IPS-15b (cell line): ENCODE measurements around the gene TWIST1.
A peak's percentile ranks its signal among the peaks of the same experiment; 100 is the strongest.

Experiments used
- H3K27me3 ChIP-seq: one replicate; pipeline ENCODE4 v1.6.1; 2013; ENCODE audit warnings: low read length; ENCODE audit not compliant: control insufficient read depth, insufficient read depth
- H3K36me3 ChIP-seq: one replicate; pipeline ENCODE4 v1.6.1; 2013; ENCODE audit warnings: low read length; ENCODE audit not compliant: control insufficient read depth, insufficient read depth
- H3K4me1 ChIP-seq: one replicate; pipeline ENCODE4 v1.6.1; 2013; ENCODE audit warnings: mild to moderate bottlenecking, low read length; ENCODE audit not compliant: control insufficient read depth, insufficient read depth
- H3K4me3 ChIP-seq: one replicate; pipeline ENCODE4 v1.5.1; 2013; ENCODE audit warnings: low read depth, low read length
- H3K9ac ChIP-seq: one replicate; pipeline ENCODE4 v1.6.1; 2013; ENCODE audit warnings: low read depth, mild to moderate bottlenecking, low read length
- H3K9me3 ChIP-seq: one replicate; pipeline ENCODE4 v1.6.1; 2013; ENCODE audit warnings: mild to moderate bottlenecking, low read length; ENCODE audit not compliant: control insufficient read depth, insufficient read depth

Gene TWIST1

DNA sequence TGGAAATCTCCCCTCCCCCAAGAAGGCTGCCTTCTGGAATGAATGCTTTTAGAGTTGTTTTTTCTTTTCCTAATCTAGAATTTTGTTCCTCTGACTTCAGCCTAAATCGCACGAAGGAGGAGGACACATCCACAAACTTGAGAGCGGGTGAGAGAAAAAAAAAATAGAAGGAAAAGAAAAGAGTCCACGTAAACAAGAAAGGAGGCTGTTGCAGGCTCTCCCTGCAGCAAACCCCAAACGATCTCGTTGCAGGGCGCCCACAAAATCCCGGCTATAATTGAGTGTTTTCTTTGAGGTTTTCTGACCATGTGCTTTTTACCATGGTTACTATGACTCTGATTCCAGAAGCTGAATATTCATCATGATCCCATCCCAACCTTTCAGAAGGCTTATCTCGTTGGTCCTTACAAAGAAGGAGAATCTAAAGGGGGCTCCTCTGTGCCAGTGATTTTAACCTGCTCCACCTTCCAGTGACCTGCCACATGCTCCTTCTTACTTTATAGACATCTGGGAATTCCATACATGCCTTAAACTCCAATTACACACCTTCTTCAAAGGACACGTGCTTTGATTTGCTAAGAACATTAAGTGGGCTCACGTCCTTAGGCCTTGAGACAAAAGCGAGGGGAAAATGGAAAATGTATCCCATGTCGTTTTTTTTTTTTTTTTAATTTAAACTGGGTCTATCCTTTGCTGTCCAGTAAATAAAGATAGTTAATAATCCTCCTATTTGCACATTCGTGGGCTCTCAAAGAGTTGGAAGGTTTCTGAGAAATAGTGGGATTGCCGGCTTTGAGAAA is 5.8 kb downstream of the TWIST1 start:
- H3K9me3 ChIP-seq = no peaks in the 10 kb centered on the region
- H3K4me3 ChIP-seq = peak overlapping the region; percentile 32
- peaks cover 21% of the 10 kb centered on the region for H3K4me1 ChIP-seq
- H3K9ac ChIP-seq = no peak overlapping the region
- no peaks in the 10 kb centered on the region for H3K36me3 ChIP-seq
- peaks cover 97% of the 10 kb centered on the region for H3K27me3 ChIP-seq

- Histone ChIP-seq H3K27me3 (peaks cover 97% of the 10 kb centered on the region), H3K4me1 (peaks cover 21% of the 10 kb centered on the region), H3K9ac (no peak overlapping the region)
These were observed 6.7 kb downstream of the TWIST1 start for GRCh38 chr7:19110776-19111175.

DNA sequence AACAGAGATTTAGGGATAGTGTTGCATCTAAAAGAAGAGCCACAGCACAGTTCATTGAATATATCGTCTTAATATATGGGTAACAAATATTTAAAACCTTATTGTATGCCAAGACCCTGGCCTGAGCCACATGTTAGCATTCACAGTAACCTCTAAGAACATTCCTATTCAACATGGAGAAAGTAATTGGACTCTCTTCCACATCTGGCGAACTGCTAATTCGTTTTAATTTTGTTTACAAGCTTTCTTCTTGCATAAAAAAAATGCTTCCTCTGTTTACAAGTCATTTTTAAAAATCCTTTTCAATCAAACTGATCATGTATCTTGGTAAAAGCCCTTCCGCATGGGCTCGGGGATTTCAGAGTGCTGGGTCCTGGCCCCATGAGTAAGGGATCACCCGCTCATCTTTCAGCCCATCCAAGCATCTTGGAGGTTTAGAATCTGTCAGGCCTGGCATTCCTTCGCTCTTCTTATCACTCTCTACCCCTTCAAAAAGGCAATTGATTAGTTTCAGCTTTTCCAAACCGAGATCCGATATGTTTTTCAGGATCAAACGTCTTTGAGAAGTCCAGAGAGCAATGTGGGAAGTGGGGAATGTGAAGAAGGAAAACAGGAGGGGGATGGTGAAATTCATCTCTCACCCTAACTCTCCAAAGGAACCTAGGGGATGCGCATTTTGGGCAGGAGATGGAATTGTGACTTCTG is 7.3 kb downstream of the TWIST1 start:
- Histone ChIP-seq H3K4me1 (peaks cover 23% of the 10 kb centered on the region), H3K36me3 (no peaks in the 10 kb centered on the region), H3K9ac (no peak overlapping the region), H3K4me3 (peak overlapping the region; percentile 2), H3K27me3 (peaks cover 97% of the 10 kb centered on the region), H3K9me3 (no peaks in the 10 kb centered on the region)

More at GRCh38 chr7:19110776-19111175, 6.7 kb downstream of the TWIST1 start:
- Histone ChIP-seq H3K36me3 (no peaks in the 10 kb centered on the region), H3K4me3 (peak overlapping the region; percentile 27), H3K9me3 (no peaks in the 10 kb centered on the region)

- peak overlapping the region; percentile 59 for H3K4me3 ChIP-seq
- peaks cover 23% of the 10 kb centered on the region for H3K4me1 ChIP-seq
- peaks cover 97% of the 10 kb centered on the region for H3K27me3 ChIP-seq
- H3K9me3 ChIP-seq = no peaks in the 10 kb centered on the region
- H3K36me3 ChIP-seq = no peaks in the 10 kb centered on the region
- no peak overlapping the region for H3K9ac ChIP-seq
These were observed 8.2 kb downstream of the TWIST1 start for GRCh38 chr7:19109000-19109946.

DNA sequence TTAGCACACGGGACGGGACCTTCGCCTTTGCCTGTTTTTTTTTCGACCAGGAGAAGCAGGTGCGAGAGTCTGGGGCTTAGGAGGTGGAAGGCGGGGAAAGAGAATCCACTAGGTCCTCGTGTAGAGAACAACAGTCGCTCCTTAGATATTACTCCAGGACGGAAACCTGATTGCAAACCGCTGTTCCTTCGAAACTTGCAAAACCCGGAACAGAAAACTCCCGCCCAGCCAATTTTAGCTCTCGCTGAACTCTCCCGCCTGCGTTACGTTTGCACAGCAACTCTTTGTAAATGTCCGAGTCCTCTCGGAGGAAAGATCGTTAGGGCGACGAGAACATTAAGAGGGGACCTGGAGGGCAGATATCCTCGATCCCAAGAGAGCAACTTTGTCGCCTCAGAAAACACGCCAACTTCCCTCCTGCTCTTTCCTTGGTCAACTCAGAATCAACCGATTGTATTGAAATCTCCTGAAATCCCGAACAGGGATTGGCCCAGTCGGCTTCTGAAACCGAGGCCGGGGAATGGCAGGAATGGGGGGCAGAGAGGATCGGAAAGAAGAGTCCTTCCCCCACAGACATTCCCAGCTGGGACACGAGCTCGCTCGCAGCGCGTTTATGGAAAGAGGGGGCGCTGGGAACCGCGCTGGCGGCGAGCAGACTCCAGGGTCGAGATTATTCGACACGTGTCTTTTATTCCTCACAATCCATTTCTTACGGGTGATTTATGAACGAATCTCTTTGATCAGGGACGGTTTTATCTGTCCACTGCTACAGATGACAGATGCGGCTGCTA is 9.9 kb downstream of the TWIST1 start:
- Histone ChIP-seq H3K9me3 (no peaks in the 10 kb centered on the region), H3K4me1 (peaks cover 23% of the 10 kb centered on the region), H3K27me3 (peaks cover 95% of the 10 kb centered on the region), H3K36me3 (no peaks in the 10 kb centered on the region), H3K4me3 (peak overlapping the region; percentile 59), H3K9ac (no peak overlapping the region)

GRCh38 chr7:19107081-19107355 is 10.4 kb downstream of the TWIST1 start:
- Histone ChIP-seq H3K27me3 (peaks cover 95% of the 10 kb centered on the region), H3K4me1 (peaks cover 23% of the 10 kb centered on the region), H3K9ac (no peak overlapping the region), H3K36me3 (no peaks in the 10 kb centered on the region), H3K9me3 (no peaks in the 10 kb centered on the region), H3K4me3 (peak overlapping the region; percentile 59)

GRCh38 chr7:19106241-19107080 is 11.0 kb downstream of the TWIST1 start:
- peak overlapping the region; percentile 59 for H3K4me3 ChIP-seq
- H3K4me1 ChIP-seq = peaks cover 23% of the 10 kb centered on the region
- peaks cover 95% of the 10 kb centered on the region for H3K27me3 ChIP-seq
- H3K9ac ChIP-seq = no peak overlapping the region
- no peaks in the 10 kb centered on the region for H3K36me3 ChIP-seq
- no peaks in the 10 kb centered on the region for H3K9me3 ChIP-seq

GRCh38 chr7:19105546-19105945 is 11.9 kb downstream of the TWIST1 start:
- Histone ChIP-seq H3K4me3 (no peak overlapping the region), H3K4me1 (peaks cover 20% of the 10 kb centered on the region), H3K9me3 (no peaks in the 10 kb centered on the region), H3K9ac (no peak overlapping the region), H3K27me3 (peaks cover 91% of the 10 kb centered on the region), H3K36me3 (no peaks in the 10 kb centered on the region)

- H3K4me1 ChIP-seq = peaks cover 16% of the 10 kb centered on the region
- H3K36me3 ChIP-seq = no peaks in the 10 kb centered on the region
- no peak overlapping the region for H3K4me3 ChIP-seq
- peaks cover 84% of the 10 kb centered on the region for H3K27me3 ChIP-seq
- H3K9me3 ChIP-seq = no peaks in the 10 kb centered on the region
- H3K9ac ChIP-seq = no peak overlapping the region
These were observed 12.6 kb downstream of the TWIST1 start for GRCh38 chr7:19104811-19105210.

- Histone ChIP-seq H3K36me3 (no peaks in the 10 kb centered on the region), H3K4me3 (no peak overlapping the region), H3K9ac (no peak overlapping the region), H3K27me3 (peaks cover 68% of the 10 kb centered on the region), H3K4me1 (peaks cover 8% of the 10 kb centered on the region), H3K9me3 (no peaks in the 10 kb centered on the region)
These were observed 14.6 kb downstream of the TWIST1 start for GRCh38 chr7:19102884-19103283.
